ENCODE measurements around the gene PAQR7. TPM values are rescaled to one million over a fixed set of nuclear protein-coding genes. Genes with fewer than 3 reads are reported as not detected.

Gene PAQR7
- total RNA-seq, 6 experiments from 2014 or later = 16.0 to 19.5 (median 17.9) TPM

- Mint-ChIP-seq H3K27me3 (ENCODE audit: insufficient read depth) (peaks cover 2% of the 10 kb centered on the region; the same call in 1 of the 2 replicates), H3K9me3 (no peaks in the 10 kb centered on the region), H3K36me3 (ENCODE audit: low read depth) (peaks cover 7% of the 10 kb centered on the region; the same call in 1 of the 2 replicates), H3K4me1 (ENCODE audit: low read depth) (peaks cover 44% of the 10 kb centered on the region), H3K4me3 (no peak overlapping the region), H3K27ac (no peak overlapping the region)
- no peak for DNase-seq
- no peak for TF ChIP-seq CTCF (IDR thresholded peaks at IDR 0.05)
These were observed 13.0 kb upstream of the PAQR7 start for GRCh38 chr1:25888426-25888987.

- H3K27me3 Mint-ChIP-seq (ENCODE audit: insufficient read depth) = no peaks in the 10 kb centered on the region
- no peak for DNase-seq
- peaks cover 19% of the 10 kb centered on the region for H3K4me1 Mint-ChIP-seq (ENCODE audit: low read depth)
- no peaks in the 10 kb centered on the region for H3K9me3 Mint-ChIP-seq
- H3K4me3 Mint-ChIP-seq = no peak overlapping the region
- peaks cover 7% of the 10 kb centered on the region; the same call in 1 of the 2 replicates for H3K36me3 Mint-ChIP-seq (ENCODE audit: low read depth)
- TF ChIP-seq CTCF (IDR thresholded peaks at IDR 0.05) = no peak
- no peak overlapping the region for H3K27ac Mint-ChIP-seq
These were observed 10.1 kb upstream of the PAQR7 start for GRCh38 chr1:25885602-25886001.

- no peak for DNase-seq
These were observed 5.8 kb upstream of the PAQR7 start for GRCh38 chr1:25881266-25881665.

GRCh38 chr1:25880518-25880917, 5.0 kb upstream of the PAQR7 start:
- TF ChIP-seq CTCF (IDR thresholded peaks at IDR 0.05) = no peak
- Mint-ChIP-seq H3K27ac (no peak overlapping the region), H3K36me3 (ENCODE audit: low read depth) (no peaks in the 10 kb centered on the region), H3K4me3 (no peak overlapping the region), H3K9me3 (no peaks in the 10 kb centered on the region), H3K4me1 (ENCODE audit: low read depth) (peaks cover 6% of the 10 kb centered on the region; the same call in 1 of the 2 replicates), H3K27me3 (ENCODE audit: insufficient read depth) (peaks cover 1% of the 10 kb centered on the region; the same call in 1 of the 2 replicates)
- DNase-seq = no peak

More at GRCh38 chr1:25881266-25881665, 5.8 kb upstream of the PAQR7 start:
- no peak for TF ChIP-seq CTCF (IDR thresholded peaks at IDR 0.05)
- peaks cover 1% of the 10 kb centered on the region; the same call in 1 of the 2 replicates for H3K27me3 Mint-ChIP-seq (ENCODE audit: insufficient read depth)
- H3K4me1 Mint-ChIP-seq (ENCODE audit: low read depth) = peaks cover 2% of the 10 kb centered on the region; the same call in 1 of the 2 replicates
- H3K27ac Mint-ChIP-seq = no peak overlapping the region
- no peaks in the 10 kb centered on the region for H3K36me3 Mint-ChIP-seq (ENCODE audit: low read depth)
- H3K9me3 Mint-ChIP-seq = no peaks in the 10 kb centered on the region
- H3K4me3 Mint-ChIP-seq = no peak overlapping the region

- no peak for DNase-seq
- Mint-ChIP-seq H3K27me3 (ENCODE audit: insufficient read depth) (peaks cover 1% of the 10 kb centered on the region; the same call in 1 of the 2 replicates), H3K36me3 (ENCODE audit: low read depth) (no peaks in the 10 kb centered on the region), H3K4me1 (ENCODE audit: low read depth) (peaks cover 6% of the 10 kb centered on the region; the same call in 1 of the 2 replicates), H3K27ac (no peak overlapping the region), H3K4me3 (no peak overlapping the region), H3K9me3 (no peaks in the 10 kb centered on the region)
- no peak for TF ChIP-seq CTCF (IDR thresholded peaks at IDR 0.05)
These were observed 4.2 kb upstream of the PAQR7 start for GRCh38 chr1:25879675-25880074.
